Trophoblast cell (in vitro differentiated cells and primary cell): ENCODE results near the gene EEF2K.

ENCODE experiments used
- DNase-seq, 2 donors: peaks; one replicate each; pipeline ENCODE4 v3.0.0-alpha.2; 2016
- H2AFZ ChIP-seq: 2 replicates; pipeline ENCODE4 v1.6.1; 2013; ENCODE audit warnings: low read length, moderate library complexity, mild to moderate bottlenecking; ENCODE audit not compliant: insufficient read depth, poor library complexity
- H2AK5ac ChIP-seq: 2 replicates; pipeline ENCODE4 v1.6.1; 2013; ENCODE audit warnings: mild to moderate bottlenecking, low read length
- H2BK120ac ChIP-seq: 2 replicates; pipeline ENCODE4 v1.6.1; 2013; ENCODE audit warnings: low read length, mild to moderate bottlenecking, moderate library complexity; ENCODE audit not compliant: insufficient read depth, poor library complexity
- H2BK12ac ChIP-seq: 2 replicates; pipeline ENCODE4 v1.6.1; 2013; ENCODE audit warnings: mild to moderate bottlenecking, low read length, moderate library complexity
- H2BK5ac ChIP-seq: 2 replicates; pipeline ENCODE4 v1.6.1; 2013; ENCODE audit warnings: low read length, low read depth, moderate library complexity, mild to moderate bottlenecking; ENCODE audit not compliant: poor library complexity
- H3K14ac ChIP-seq: 2 replicates; pipeline ENCODE4 v1.6.1; 2013; ENCODE audit warnings: mild to moderate bottlenecking, low read length
- H3K18ac ChIP-seq: 2 replicates; pipeline ENCODE4 v1.6.1; 2013; ENCODE audit warnings: mild to moderate bottlenecking, low read length
- H3K23ac ChIP-seq: 2 replicates; pipeline ENCODE4 v1.6.1; 2013; ENCODE audit warnings: low read length
- H3K27ac ChIP-seq: 2 replicates; pipeline ENCODE4 v1.5.1; 2013; ENCODE audit warnings: low read depth, mild to moderate bottlenecking, inconsistent platforms, low read length, moderate library complexity
- H3K27me3 ChIP-seq: 2 replicates; pipeline ENCODE4 v1.6.1; 2013; ENCODE audit warnings: inconsistent platforms, mild to moderate bottlenecking, low read length, moderate library complexity; ENCODE audit not compliant: insufficient read depth
- H3K36me3 ChIP-seq, 2 experiments: 1 replicate in 1 of 2; 2 replicates in 1 of 2; pipeline ENCODE4 v1.6.1; 2013; ENCODE audit warnings: low read length in 2 of 2, mild to moderate bottlenecking in 2 of 2, moderate library complexity in 1 of 2; ENCODE audit not compliant: insufficient read depth in 2 of 2, control insufficient read depth in 1 of 2
- H3K4ac ChIP-seq: 2 replicates; pipeline ENCODE4 v1.6.1; 2013; ENCODE audit warnings: low read depth, mild to moderate bottlenecking, low read length, moderate library complexity
- H3K4me1 ChIP-seq, 2 experiments: 1 replicate in 1 of 2; 2 replicates in 1 of 2; pipeline ENCODE4 v1.6.1; 2013; ENCODE audit warnings: low read length in 2 of 2, mild to moderate bottlenecking in 2 of 2, moderate library complexity in 1 of 2; ENCODE audit not compliant: insufficient read depth in 2 of 2, control insufficient read depth in 1 of 2
- H3K4me2 ChIP-seq: 2 replicates; pipeline ENCODE4 v1.6.1; 2013; ENCODE audit warnings: inconsistent platforms, mild to moderate bottlenecking, low read length, moderate library complexity
- H3K4me3 ChIP-seq: 2 replicates; pipeline ENCODE4 v1.5.1; 2013; ENCODE audit warnings: mild to moderate bottlenecking, low read depth, low read length, inconsistent platforms
- H3K79me1 ChIP-seq: one replicate; pipeline ENCODE4 v1.6.1; 2013; ENCODE audit warnings: low read length
- H3K79me2 ChIP-seq: 2 replicates; pipeline ENCODE4 v1.6.1; 2013; ENCODE audit warnings: low read length, mild to moderate bottlenecking; ENCODE audit not compliant: control insufficient read depth, insufficient read depth, poor library complexity
- H3K9ac ChIP-seq: 2 replicates; pipeline ENCODE4 v1.6.1; 2013; ENCODE audit warnings: mild to moderate bottlenecking, low read length
- H3K9me3 ChIP-seq: 2 replicates; pipeline ENCODE4 v1.6.1; 2013; ENCODE audit warnings: low read depth, mild to moderate bottlenecking, control low read depth, inconsistent platforms, low read length; ENCODE audit not compliant: insufficient read depth
- H4K12ac ChIP-seq: 2 replicates; pipeline ENCODE4 v1.6.1; 2013; ENCODE audit warnings: low read depth, mild to moderate bottlenecking, low read length, moderate library complexity
- H4K8ac ChIP-seq: 2 replicates; pipeline ENCODE4 v1.6.1; 2013; ENCODE audit warnings: low read depth, mild to moderate bottlenecking, low read length, moderate library complexity
- H4K91ac ChIP-seq: one replicate; pipeline ENCODE4 v1.6.1; 2013; ENCODE audit warnings: low read depth, mild to moderate bottlenecking, low read length, moderate library complexity
- WGBS: extraction: QIAGEN DNeasy Blood & Tissue Kit; methylation state at CpG from one replicate; pipeline ENCODE4 v1.1.7; 2013; ENCODE audit warnings: missing lambda C conversion rate; ENCODE audit not compliant: insufficient read length, insufficient coverage; ENCODE audit errors: extremely low coverage; 5-methylcytosine and 5-hydroxymethylcytosine counted together

The EEF2K gene

DNA sequence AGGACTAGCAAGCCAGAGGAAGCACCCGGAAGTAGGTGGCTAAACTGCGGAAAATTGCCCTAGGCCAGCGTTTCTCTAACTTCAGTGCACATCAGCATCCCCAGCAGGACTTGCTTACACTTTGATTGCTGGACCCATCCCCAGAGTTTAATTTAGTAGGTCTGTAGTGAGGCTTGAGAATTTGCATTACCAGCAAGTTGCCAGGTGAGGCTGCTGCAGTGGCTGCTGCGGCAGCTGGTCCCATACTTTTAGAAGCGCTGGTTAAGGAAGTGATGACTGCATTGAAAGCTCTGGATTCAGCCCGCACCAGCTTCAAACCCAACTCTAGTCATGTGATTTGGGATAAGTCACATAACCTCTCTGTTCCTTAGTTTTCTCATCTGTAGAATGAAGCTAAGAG is 4.2 kb downstream of the EEF2K start:
- Histone ChIP-seq H2BK120ac (no peak overlapping the region), H4K8ac (no peak overlapping the region), H3K79me2 (peaks cover 5% of the 10 kb centered on the region), H2AFZ (no peak overlapping the region), H3K9me3 (peaks cover 2% of the 10 kb centered on the region), H3K79me1 (peaks cover 5% of the 10 kb centered on the region), H3K9ac (no peak overlapping the region), H3K23ac (no peak overlapping the region), H3K4me1 (peaks cover 2 to 7% of the 10 kb centered on the region in 2 experiments), H4K12ac (no peak overlapping the region), H2BK12ac (no peak overlapping the region), H3K4me2 (no peak overlapping the region), H3K14ac (no peak overlapping the region), H3K27ac (no peak overlapping the region), H3K27me3 (no peaks in the 10 kb centered on the region), H3K4ac (no peak overlapping the region), H2AK5ac (no peak overlapping the region), H4K91ac (no peak overlapping the region), H3K4me3 (no peak overlapping the region), H2BK5ac (no peak overlapping the region), H3K36me3 (no peaks in the 10 kb centered on the region), H3K18ac (no peak overlapping the region)
- no CpG with 5 or more reads among the region's 6 CpGs for WGBS
- DNase-seq, result no peak

DNA sequence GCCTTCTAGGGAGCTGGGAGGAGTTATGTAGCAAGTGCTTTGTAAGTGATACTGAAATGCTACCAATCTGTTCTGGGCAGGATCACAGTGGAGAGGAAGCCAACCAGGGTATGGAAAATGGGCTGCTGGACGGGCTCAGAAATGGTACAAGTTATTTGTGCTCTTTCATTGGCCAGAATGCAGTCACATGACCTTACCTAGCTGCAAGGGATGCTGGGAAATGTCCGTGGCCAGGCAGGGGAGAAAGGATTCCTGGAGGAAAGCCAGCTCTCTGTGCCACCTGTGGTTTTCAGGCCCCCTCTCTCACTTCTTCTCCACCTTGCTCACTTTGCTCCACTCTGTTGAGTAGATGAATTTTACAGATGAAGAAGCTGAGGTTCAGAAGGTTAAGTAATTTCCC is 4.8 kb downstream of the EEF2K start:
- no peak for DNase-seq
- H3K4me1 ChIP-seq, result peaks cover 2 to 7% of the 10 kb centered on the region in 2 experiments
- no peaks in the 10 kb centered on the region for H3K27me3 ChIP-seq
- no peak overlapping the region for H2BK12ac ChIP-seq
- H3K4ac ChIP-seq, result no peak overlapping the region
- no peak overlapping the region for H3K4me2 ChIP-seq
- H4K91ac ChIP-seq, result no peak overlapping the region
- no peak overlapping the region for H4K8ac ChIP-seq
- H3K4me3 ChIP-seq, result no peak overlapping the region
- no peak overlapping the region for H3K27ac ChIP-seq
- H2BK120ac ChIP-seq, result no peak overlapping the region
- H3K9ac ChIP-seq, result no peak overlapping the region
- peaks cover 5% of the 10 kb centered on the region for H3K79me2 ChIP-seq
- no peak overlapping the region for H3K14ac ChIP-seq
- peaks cover 2% of the 10 kb centered on the region for H3K9me3 ChIP-seq
- no peak overlapping the region for H3K23ac ChIP-seq
- H3K36me3 ChIP-seq, result no peaks in the 10 kb centered on the region
- H3K79me1 ChIP-seq, result peaks cover 5% of the 10 kb centered on the region
- no CpG with 5 or more reads among the region's 2 CpGs for WGBS
- no peak overlapping the region for H2AK5ac ChIP-seq
- H2AFZ ChIP-seq, result no peak overlapping the region
- no peak overlapping the region for H4K12ac ChIP-seq
- no peak overlapping the region for H2BK5ac ChIP-seq
- H3K18ac ChIP-seq, result no peak overlapping the region

DNA sequence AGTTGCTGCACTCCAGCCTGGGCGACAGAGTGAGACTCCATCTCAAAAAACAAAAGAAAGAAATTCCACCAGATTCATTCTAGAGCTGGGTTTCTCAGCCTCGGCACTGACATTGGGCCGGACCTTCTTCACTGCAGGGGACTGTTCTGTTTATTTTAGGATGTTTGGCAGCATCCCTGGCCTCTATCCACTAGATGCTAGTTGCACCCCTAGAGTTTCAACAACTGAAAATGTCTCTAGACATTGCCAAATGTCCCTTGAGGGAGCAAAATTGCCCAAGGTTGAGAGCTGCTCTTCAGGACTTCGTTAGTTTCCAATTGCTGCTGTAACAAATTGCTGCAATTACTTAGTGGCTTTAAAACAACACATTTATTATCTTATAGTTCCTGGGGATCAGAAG is 7.2 kb downstream of the EEF2K start:
- Histone ChIP-seq H2AFZ (no peak overlapping the region), H2BK12ac (no peak overlapping the region), H3K27ac (no peak overlapping the region), H3K4ac (no peak overlapping the region), H3K4me1 (peaks cover 0 to 2% of the 10 kb centered on the region in 2 experiments), H3K79me2 (no peaks in the 10 kb centered on the region), H3K27me3 (no peaks in the 10 kb centered on the region), H3K23ac (no peak overlapping the region), H3K18ac (no peak overlapping the region), H2AK5ac (no peak overlapping the region), H3K36me3 (no peaks in the 10 kb centered on the region), H3K9me3 (peaks cover 2% of the 10 kb centered on the region), H3K79me1 (no peaks in the 10 kb centered on the region), H3K14ac (no peak overlapping the region), H4K8ac (no peak overlapping the region), H3K4me2 (no peak overlapping the region), H3K9ac (no peak overlapping the region), H4K91ac (no peak overlapping the region), H2BK5ac (no peak overlapping the region), H2BK120ac (no peak overlapping the region), H4K12ac (no peak overlapping the region), H3K4me3 (no peak overlapping the region)
- DNase-seq, result no peak
- WGBS, result no CpG with 5 or more reads among the region's 4 CpGs

DNA sequence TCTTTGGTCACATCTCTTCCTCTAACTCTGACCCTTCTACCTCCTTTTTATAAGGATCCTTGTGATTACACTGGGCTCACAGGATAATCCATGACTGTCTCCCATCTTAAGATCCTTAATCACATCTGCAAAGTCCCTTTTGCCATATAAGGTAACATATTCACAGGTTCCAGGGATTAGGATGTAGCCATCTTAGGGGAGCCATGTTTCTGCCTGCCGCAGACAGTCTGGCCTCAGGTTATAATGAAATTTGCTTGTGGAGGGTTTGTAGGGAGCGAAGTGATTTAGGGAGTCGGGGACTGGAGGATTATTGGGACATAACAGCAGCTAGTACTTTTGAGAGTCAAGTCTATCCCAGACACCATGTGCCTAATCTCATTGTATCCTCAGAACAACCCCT is 7.7 kb downstream of the EEF2K start:
- no peak overlapping the region for H2AK5ac ChIP-seq
- no peaks in the 10 kb centered on the region for H3K79me2 ChIP-seq
- no peak overlapping the region for H3K14ac ChIP-seq
- no CpG with 5 or more reads among the region's 3 CpGs for WGBS
- peaks cover 2% of the 10 kb centered on the region for H3K9me3 ChIP-seq
- H3K36me3 ChIP-seq, result no peaks in the 10 kb centered on the region
- no peak overlapping the region for H3K4ac ChIP-seq
- H4K8ac ChIP-seq, result no peak overlapping the region
- no peak overlapping the region for H3K27ac ChIP-seq
- peaks cover 0 to 2% of the 10 kb centered on the region in 2 experiments for H3K4me1 ChIP-seq
- no peaks in the 10 kb centered on the region for H3K79me1 ChIP-seq
- H2BK120ac ChIP-seq, result no peak overlapping the region
- H3K9ac ChIP-seq, result no peak overlapping the region
- H2BK5ac ChIP-seq, result no peak overlapping the region
- H3K27me3 ChIP-seq, result no peaks in the 10 kb centered on the region
- DNase-seq, result no peak
- no peak overlapping the region for H3K4me2 ChIP-seq
- H3K18ac ChIP-seq, result no peak overlapping the region
- no peak overlapping the region for H4K12ac ChIP-seq
- H2AFZ ChIP-seq, result no peak overlapping the region
- H3K23ac ChIP-seq, result no peak overlapping the region
- no peak overlapping the region for H4K91ac ChIP-seq
- no peak overlapping the region for H2BK12ac ChIP-seq
- no peak overlapping the region for H3K4me3 ChIP-seq
